Lung (tissue), 12 donors: ENCODE results near the gene CKAP5. TPM values are rescaled to one million over a fixed set of nuclear protein-coding genes. Genes with fewer than 3 reads are reported as not detected.

Source experiments
- ATAC-seq: fragments of 200-7000 bp; cut with Tn5 transposase; one replicate; pipeline ENCODE4 v1.9.1; 2020; ENCODE audit warnings: moderate number of reproducible peaks; ENCODE audit not compliant: insufficient read depth, low FRiP score
- DNase-seq, 3 donors: peaks; one replicate each; pipeline ENCODE4 v3.0.0-alpha.2; 2013 to 2017
- H3K27ac ChIP-seq, 2 donors: one replicate each; pipeline ENCODE4 v1.5.1; 2013; ENCODE audit warnings: mild to moderate bottlenecking in 2 of 2, moderate library complexity in 2 of 2, control low read depth in 1 of 2, inconsistent platforms in 1 of 2, low read depth in 1 of 2, low read length in 1 of 2
- H3K27me3 ChIP-seq, 3 donors: one replicate each; pipeline ENCODE4 v1.5.1; 2013; ENCODE audit warnings: low read length in 2 of 3; ENCODE audit not compliant: control insufficient read depth in 3 of 3, insufficient read depth in 3 of 3
- H3K36me3 ChIP-seq, 4 donors: one replicate each; pipeline ENCODE4 v1.5.1; 2013; ENCODE audit warnings: low read length in 4 of 4, mild to moderate bottlenecking in 1 of 4, moderate library complexity in 1 of 4; ENCODE audit not compliant: control insufficient read depth in 4 of 4, insufficient read depth in 4 of 4
- H3K4me1 ChIP-seq, 5 donors: one replicate each; pipeline ENCODE4 v1.5.1; 2013; ENCODE audit warnings: low read length in 5 of 5, mild to moderate bottlenecking in 2 of 5, moderate library complexity in 1 of 5; ENCODE audit not compliant: control insufficient read depth in 5 of 5, insufficient read depth in 5 of 5
- H3K4me3 ChIP-seq: one replicate; pipeline ENCODE4 v1.5.1; 2013; ENCODE audit warnings: mild to moderate bottlenecking, control low read depth, moderate library complexity
- H3K9ac ChIP-seq, 2 donors: one replicate each; pipeline ENCODE4 v1.5.1; 2013; ENCODE audit warnings: low read length in 2 of 2, control low read depth in 1 of 2; ENCODE audit not compliant: insufficient read depth in 1 of 2
- H3K9me3 ChIP-seq, 4 donors: one replicate each; pipeline ENCODE4 v1.5.1; 2013; ENCODE audit warnings: low read length in 3 of 4, mild to moderate bottlenecking in 1 of 4, moderate library complexity in 1 of 4; ENCODE audit not compliant: control insufficient read depth in 4 of 4, insufficient read depth in 3 of 4
- WGBS, 2 donors: extraction: QIAGEN DNeasy Blood & Tissue Kit; methylation state at CpG; one replicate each; pipeline ENCODE4 v1.1.7; 2013; 5-methylcytosine and 5-hydroxymethylcytosine counted together
- polyA plus RNA-seq, 2 donors: library from polyadenylated mRNA; stranded (reverse); fragments of 200-250 nt; gene quantifications; one replicate each; pipeline ENCODE4 v1.2.1, GENCODE V29; 2013
- total RNA-seq, 2 donors: library from RNA; depleted of rRNA in 1 of 2; stranded (reverse); fragments of >200 nt in 1 of 2; gene quantifications; one replicate each; pipeline ENCODE4 v1.2.1, GENCODE V29; 2014 to 2021
- TF ChIP-seq, protein P1 (sequence below): IDR thresholded peaks from 2 replicates; pipeline ENCODE4 v1.5.1; 2012; ENCODE audit warnings: mild to moderate bottlenecking; ENCODE audit errors: control extremely low read depth, extremely low read depth
- donor health status: control.
- donor health status: control.
- donor health status: Bipolar disorder and iron deficiency.
- donor health status: healthy.
- donor health status: DM: yes; HTN: yes; CAD: no.

Gene CKAP5
- total and polyA plus RNA-seq, 4 donors = 5.7 to 76.7 (median 32.2) TPM

DNA sequence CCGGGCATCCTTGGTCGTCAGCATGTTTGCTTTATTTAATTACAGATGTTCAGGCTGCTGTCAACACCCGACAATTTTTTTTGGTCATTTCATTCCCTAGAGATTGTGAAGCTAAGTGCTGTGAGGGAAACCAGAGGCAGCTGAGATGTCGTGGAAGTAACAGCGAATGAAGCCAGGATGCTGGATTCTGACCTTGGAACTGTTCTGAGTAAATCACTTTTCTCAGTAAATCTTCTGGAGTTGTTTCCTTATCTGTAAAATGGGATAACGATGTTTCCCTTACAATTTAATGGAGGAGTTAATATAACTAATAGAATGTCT is 390 bp upstream of the CKAP5 start:
- TF ChIP-seq, protein P1, sequence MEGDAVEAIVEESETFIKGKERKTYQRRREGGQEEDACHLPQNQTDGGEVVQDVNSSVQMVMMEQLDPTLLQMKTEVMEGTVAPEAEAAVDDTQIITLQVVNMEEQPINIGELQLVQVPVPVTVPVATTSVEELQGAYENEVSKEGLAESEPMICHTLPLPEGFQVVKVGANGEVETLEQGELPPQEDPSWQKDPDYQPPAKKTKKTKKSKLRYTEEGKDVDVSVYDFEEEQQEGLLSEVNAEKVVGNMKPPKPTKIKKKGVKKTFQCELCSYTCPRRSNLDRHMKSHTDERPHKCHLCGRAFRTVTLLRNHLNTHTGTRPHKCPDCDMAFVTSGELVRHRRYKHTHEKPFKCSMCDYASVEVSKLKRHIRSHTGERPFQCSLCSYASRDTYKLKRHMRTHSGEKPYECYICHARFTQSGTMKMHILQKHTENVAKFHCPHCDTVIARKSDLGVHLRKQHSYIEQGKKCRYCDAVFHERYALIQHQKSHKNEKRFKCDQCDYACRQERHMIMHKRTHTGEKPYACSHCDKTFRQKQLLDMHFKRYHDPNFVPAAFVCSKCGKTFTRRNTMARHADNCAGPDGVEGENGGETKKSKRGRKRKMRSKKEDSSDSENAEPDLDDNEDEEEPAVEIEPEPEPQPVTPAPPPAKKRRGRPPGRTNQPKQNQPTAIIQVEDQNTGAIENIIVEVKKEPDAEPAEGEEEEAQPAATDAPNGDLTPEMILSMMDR = no peak
- no peaks in the 10 kb centered on the region for H3K27me3 ChIP-seq
- WGBS, 2 donors = 8 to 13% methylated on average over 6 of the region's 6 CpGs
- ATAC-seq (no peak), DNase-seq (no peak)
- no peaks in the 10 kb centered on the region for H3K9me3 ChIP-seq
- peaks cover 0 to 3% (median 0%) of the 10 kb centered on the region in 4 donors for H3K36me3 ChIP-seq
- H3K4me3 ChIP-seq = peak overlapping the region; percentile 41
- H3K4me1 ChIP-seq = peaks cover 0 to 13% (median 4%) of the 10 kb centered on the region in 5 donors
- peak overlapping the region in 1 of 2 donors; percentile 92 for H3K27ac ChIP-seq
- H3K9ac ChIP-seq = peak overlapping the region in 1 of 2 donors; percentile 20

GRCh38 chr11:46845440-46845739 is 690 bp downstream of the CKAP5 start:
- Histone ChIP-seq H3K4me3 (peak overlapping the region; percentile 89), H3K36me3 (peaks cover 0 to 3% (median 0%) of the 10 kb centered on the region in 4 donors), H3K27me3 (no peaks in the 10 kb centered on the region), H3K9me3 (no peaks in the 10 kb centered on the region), H3K27ac (peak overlapping the region; percentile 85 to 92), H3K9ac (peak overlapping the region; percentile 81 to 88), H3K4me1 (peaks cover 0 to 13% (median 4%) of the 10 kb centered on the region in 5 donors)
- no peak for DNase-seq
- WGBS, 2 donors = 1% methylated on average over 12 of the region's 12 CpGs
- no peak for ATAC-seq
- TF ChIP-seq, protein P1 = no peak

DNA sequence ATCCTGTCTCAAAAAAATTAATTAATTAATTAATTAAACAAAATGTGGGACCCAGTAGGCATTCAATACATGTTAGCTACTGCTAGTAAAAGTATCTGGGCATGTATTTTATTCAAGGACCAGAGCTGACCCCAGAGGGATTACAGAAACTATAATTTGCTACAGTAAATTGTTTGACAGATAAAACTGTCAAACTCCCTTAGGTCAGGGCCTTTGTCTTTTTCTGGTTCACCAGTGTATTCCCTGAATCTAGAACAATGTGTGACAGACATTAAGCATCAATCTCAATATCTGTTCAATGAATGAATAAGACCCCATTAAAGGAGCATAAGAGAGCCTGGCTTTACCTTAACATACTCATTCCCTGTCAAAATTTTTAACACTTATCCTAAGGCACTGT is 6.0 kb downstream of the CKAP5 start:
- DNase-seq (no peak), ATAC-seq (no peak)
- Histone ChIP-seq H3K27ac (no peak overlapping the region), H3K36me3 (peaks cover 0 to 3% (median 0%) of the 10 kb centered on the region in 4 donors), H3K27me3 (no peaks in the 10 kb centered on the region), H3K9ac (no peak overlapping the region), H3K4me1 (peaks cover 2 to 11% (median 9%) of the 10 kb centered on the region in 5 donors), H3K9me3 (no peaks in the 10 kb centered on the region), H3K4me3 (no peak overlapping the region)
- TF ChIP-seq, protein P1 = no peak

DNA sequence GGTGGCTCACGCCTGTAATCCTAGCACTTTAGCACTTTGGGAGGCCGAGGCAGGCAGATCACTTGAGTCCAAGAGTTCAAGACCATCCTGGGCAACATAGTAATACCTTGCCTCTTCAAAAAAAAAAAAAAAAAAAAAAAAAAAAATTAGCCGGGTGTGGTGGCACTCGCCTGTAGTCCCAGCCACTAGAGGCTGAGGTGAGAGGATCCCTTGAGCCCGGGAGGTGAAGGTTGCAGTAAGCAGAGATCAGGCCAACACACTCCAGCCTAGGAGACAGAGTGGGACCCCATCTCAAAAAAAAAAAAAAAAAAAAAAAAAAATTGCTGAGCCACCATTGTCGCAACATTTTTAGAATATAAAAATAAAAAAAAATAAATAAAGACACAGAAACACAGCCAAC is 7.6 kb downstream of the CKAP5 start:
- Histone ChIP-seq H3K4me3 (no peak overlapping the region), H3K27ac (no peak overlapping the region), H3K36me3 (peaks cover 0 to 3% (median 0%) of the 10 kb centered on the region in 4 donors), H3K27me3 (no peaks in the 10 kb centered on the region), H3K9me3 (no peaks in the 10 kb centered on the region), H3K9ac (no peak overlapping the region), H3K4me1 (peaks cover 0 to 9% (median 2%) of the 10 kb centered on the region in 5 donors)
- ATAC-seq = no peak
- no peak for DNase-seq
- TF ChIP-seq, protein P1 = no peak
- WGBS, 2 donors = 85 to 92% methylated on average over 5 to 6 of the region's 6 CpGs
